OCI-LY3 (cell line): ENCODE measurements around the gene NKX2-3.

Experiments used
- H2AFZ ChIP-seq: fragments of 200-600, 300-600 bp; shearing (Covaris generic); 2 replicates; pipeline ENCODE4 v1.6.0; 2014; ENCODE audit warnings: antibody characterized with exemption, low read depth, low read length
- H3K27ac ChIP-seq: fragments of 200-600, 300-600 bp; sonication (generic); 2 replicates; pipeline ENCODE4 v1.5.1; 2014; ENCODE audit warnings: mild to moderate bottlenecking, low read length, moderate library complexity, mixed read lengths
- H3K27me3 ChIP-seq: fragments of 200-600, 300-600 bp; sonication (generic); 2 replicates; pipeline ENCODE4 v1.6.1; 2014; ENCODE audit warnings: low read depth, low read length, mixed read lengths
- H3K36me3 ChIP-seq: fragments of 200-600, 300-600 bp; sonication (generic); replicated peaks from 2 replicates; pipeline ENCODE3; 2014; ENCODE audit warnings: low read depth, low read length, mixed read lengths
- H3K4me1 ChIP-seq: fragments of 300-600, 200-600 bp; sonication (generic); 2 replicates; pipeline ENCODE4 v1.6.1; 2014; ENCODE audit warnings: low read length, mixed read lengths
- H3K4me2 ChIP-seq: fragments of 200-600, 300-600 bp; sonication (generic); 2 replicates; pipeline ENCODE4 v1.6.1; 2014; ENCODE audit warnings: low read length, mixed read lengths
- H3K4me3 ChIP-seq: fragments of 300-600, 200-600 bp; sonication (generic); 2 replicates; pipeline ENCODE4 v1.5.1; 2014; ENCODE audit warnings: antibody characterized with exemption, mild to moderate bottlenecking, low read length, moderate library complexity
- H3K79me2 ChIP-seq: fragments of 300-600, 200-600 bp; shearing (Covaris generic); 2 replicates; pipeline ENCODE4 v1.6.1; 2014; ENCODE audit warnings: mild to moderate bottlenecking, low read length, mixed read lengths
- H3K9ac ChIP-seq: fragments of 300-600, 200-600 bp; shearing (Covaris generic); 2 replicates; pipeline ENCODE4 v1.6.0; 2014; ENCODE audit warnings: mild to moderate bottlenecking, low read length, moderate library complexity
- H3K9me3 ChIP-seq: fragments of 200-600, 300-600 bp; shearing (Covaris generic); 2 replicates; pipeline ENCODE4 v1.6.1; 2014; ENCODE audit warnings: low read length, mixed read lengths; ENCODE audit not compliant: insufficient read depth
- H4K20me1 ChIP-seq: fragments of 200-600, 300-600 bp; sonication (generic); 2 replicates; pipeline ENCODE4 v1.6.1; 2016; ENCODE audit warnings: low read length, mixed read lengths; ENCODE audit not compliant: insufficient read depth
- EZH2phosphoT487 ChIP-seq: fragments of 200-600 bp; shearing (Covaris generic); IDR thresholded peaks from 2 replicates; pipeline ENCODE4 v1.6.1; 2018; ENCODE audit warnings: antibody characterized with exemption, mixed run types, low read depth
- TF ChIP-seq, protein P1 (sequence below): fragments of 200-600, 300-600 bp; sonication (generic); IDR thresholded peaks from 2 replicates; pipeline ENCODE4 v1.5.1; 2014; ENCODE audit warnings: antibody characterized with exemption, low read length, low read depth

The NKX2-3 gene

DNA sequence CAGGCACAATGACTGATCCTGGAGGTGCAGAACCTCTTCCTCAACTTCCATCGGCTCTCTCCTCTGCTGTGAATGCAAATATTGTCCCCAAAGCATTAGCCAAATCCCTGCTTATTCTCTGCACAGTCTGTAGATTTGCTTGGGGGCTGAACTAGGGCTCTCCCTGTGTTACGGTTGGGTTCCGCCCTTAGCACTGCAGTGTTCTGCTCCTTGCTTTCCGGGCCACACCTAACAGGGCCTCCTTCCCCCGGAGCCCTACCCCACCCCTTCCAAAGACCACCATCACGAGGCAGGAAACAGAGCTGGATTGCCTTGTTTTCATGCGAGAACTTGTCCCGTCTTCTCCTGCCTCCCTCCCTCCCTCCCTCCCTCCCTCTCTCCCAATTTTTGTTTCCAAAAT, 50.9 kb downstream of the NKX2-3 start:
- H3K9me3 ChIP-seq, result no peaks in the 10 kb centered on the region
- no peak overlapping the region for H3K27ac ChIP-seq
- no peaks in the 10 kb centered on the region for H3K36me3 ChIP-seq
- H3K4me1 ChIP-seq, result no peaks in the 10 kb centered on the region
- no peaks in the 10 kb centered on the region for H4K20me1 ChIP-seq
- no peaks in the 10 kb centered on the region for H3K27me3 ChIP-seq
- no peak overlapping the region for H2AFZ ChIP-seq
- H3K9ac ChIP-seq, result no peak overlapping the region
- H3K4me2 ChIP-seq, result no peak overlapping the region
- no peaks in the 10 kb centered on the region for H3K79me2 ChIP-seq
- TF ChIP-seq, protein P1, sequence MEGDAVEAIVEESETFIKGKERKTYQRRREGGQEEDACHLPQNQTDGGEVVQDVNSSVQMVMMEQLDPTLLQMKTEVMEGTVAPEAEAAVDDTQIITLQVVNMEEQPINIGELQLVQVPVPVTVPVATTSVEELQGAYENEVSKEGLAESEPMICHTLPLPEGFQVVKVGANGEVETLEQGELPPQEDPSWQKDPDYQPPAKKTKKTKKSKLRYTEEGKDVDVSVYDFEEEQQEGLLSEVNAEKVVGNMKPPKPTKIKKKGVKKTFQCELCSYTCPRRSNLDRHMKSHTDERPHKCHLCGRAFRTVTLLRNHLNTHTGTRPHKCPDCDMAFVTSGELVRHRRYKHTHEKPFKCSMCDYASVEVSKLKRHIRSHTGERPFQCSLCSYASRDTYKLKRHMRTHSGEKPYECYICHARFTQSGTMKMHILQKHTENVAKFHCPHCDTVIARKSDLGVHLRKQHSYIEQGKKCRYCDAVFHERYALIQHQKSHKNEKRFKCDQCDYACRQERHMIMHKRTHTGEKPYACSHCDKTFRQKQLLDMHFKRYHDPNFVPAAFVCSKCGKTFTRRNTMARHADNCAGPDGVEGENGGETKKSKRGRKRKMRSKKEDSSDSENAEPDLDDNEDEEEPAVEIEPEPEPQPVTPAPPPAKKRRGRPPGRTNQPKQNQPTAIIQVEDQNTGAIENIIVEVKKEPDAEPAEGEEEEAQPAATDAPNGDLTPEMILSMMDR, result no peak
- no peak for TF ChIP-seq EZH2phosphoT487
- no peak overlapping the region for H3K4me3 ChIP-seq
